Stimulated activated CD4-positive, alpha-beta T cell treated with anti-CD3 and anti-CD28 coated beads, TNF-alpha, amount 100 ng/mL, for 4 hours (primary cell): ENCODE measurements around the gene PJA1.

Experiments
- DNase-seq, 3 experiments: peaks; one replicate each; pipeline ENCODE4 v3.0.0-alpha.2; 2020; ENCODE audit warnings: low read depth in 3 of 3

The PJA1 gene

GRCh38 chrX:69142788-69143469 is 22.3 kb downstream of the PJA1 start:
- DNase-seq: no peak

- no peak for DNase-seq
These were observed 24.4 kb downstream of the PJA1 start for GRCh38 chrX:69140837-69141236.

GRCh38 chrX:69139516-69139915 is 25.7 kb downstream of the PJA1 start:
- DNase-seq: no peak

- DNase-seq: no peak
These were observed 26.7 kb downstream of the PJA1 start for GRCh38 chrX:69138512-69138911.

GRCh38 chrX:69138118-69138390 is 27.2 kb downstream of the PJA1 start:
- DNase-seq: no peak

GRCh38 chrX:69137371-69138117 is 27.7 kb downstream of the PJA1 start:
- no peak for DNase-seq

- DNase-seq: no peak
These were observed 28.5 kb downstream of the PJA1 start for GRCh38 chrX:69136546-69137331.

GRCh38 chrX:69133921-69134542 is 31.2 kb downstream of the PJA1 start:
- DNase-seq: no peak

- no peak for DNase-seq
These were observed 33.4 kb downstream of the PJA1 start for GRCh38 chrX:69131886-69132285.

GRCh38 chrX:69130439-69130838 is 34.8 kb downstream of the PJA1 start:
- DNase-seq: no peak

- DNase-seq: no peak
These were observed 36.7 kb downstream of the PJA1 start for GRCh38 chrX:69128588-69128987.

GRCh38 chrX:69127466-69127865 is 37.8 kb downstream of the PJA1 start:
- no peak for DNase-seq

- no peak for DNase-seq
These were observed 38.6 kb downstream of the PJA1 start for GRCh38 chrX:69126642-69127041.

- DNase-seq: no peak
These were observed 40.2 kb downstream of the PJA1 start for GRCh38 chrX:69125094-69125493.

GRCh38 chrX:69124108-69124507 is 41.1 kb downstream of the PJA1 start:
- no peak for DNase-seq

GRCh38 chrX:69123481-69123880 is 41.8 kb downstream of the PJA1 start:
- no peak for DNase-seq

- no peak for DNase-seq
These were observed 43.8 kb downstream of the PJA1 start for GRCh38 chrX:69121321-69122000.

- DNase-seq: no peak
These were observed 44.8 kb downstream of the PJA1 start for GRCh38 chrX:69120476-69120875.

- DNase-seq: no peak
These were observed 46.1 kb downstream of the PJA1 start for GRCh38 chrX:69119122-69119521.

- no peak for DNase-seq
These were observed 47.3 kb downstream of the PJA1 start for GRCh38 chrX:69117876-69118526.

GRCh38 chrX:69116077-69116476 is 49.2 kb downstream of the PJA1 start:
- no peak for DNase-seq
